ENCODE results near the gene SPEM3.

SPEM3 gene

GRCh38 chr17:7465597-7466275, 37.1 kb downstream of the SPEM3 start:
- TF ChIP-seq TCF4 (CRISPR knock-in tag; IDR thresholded peaks at IDR 0.05; ENCODE audit: borderline replicate concordance) (no peak), ESRRG (CRISPR knock-in tag; IDR thresholded peaks at IDR 0.05) (no peak), ZNF8 (CRISPR knock-in tag; IDR thresholded peaks at IDR 0.05) (no peak), BACH2 (CRISPR knock-in tag; IDR thresholded peaks at IDR 0.05; ENCODE audit: borderline replicate concordance) (no peak), ZNF565 (CRISPR knock-in tag; conservative IDR thresholded peaks at IDR 0.05; ENCODE audit: low read depth) (no peak), ARNTL (CRISPR knock-in tag; IDR thresholded peaks at IDR 0.05; ENCODE audit: borderline replicate concordance, low read depth) (no peak), CSRNP3 (CRISPR knock-in tag; IDR thresholded peaks at IDR 0.05) (no peak), ZFP3 (CRISPR knock-in tag; IDR thresholded peaks at IDR 0.05) (no peak), TSHZ2 (CRISPR knock-in tag; IDR thresholded peaks at IDR 0.05) (no peak)
- TF ChIP-seq, protein P1, sequence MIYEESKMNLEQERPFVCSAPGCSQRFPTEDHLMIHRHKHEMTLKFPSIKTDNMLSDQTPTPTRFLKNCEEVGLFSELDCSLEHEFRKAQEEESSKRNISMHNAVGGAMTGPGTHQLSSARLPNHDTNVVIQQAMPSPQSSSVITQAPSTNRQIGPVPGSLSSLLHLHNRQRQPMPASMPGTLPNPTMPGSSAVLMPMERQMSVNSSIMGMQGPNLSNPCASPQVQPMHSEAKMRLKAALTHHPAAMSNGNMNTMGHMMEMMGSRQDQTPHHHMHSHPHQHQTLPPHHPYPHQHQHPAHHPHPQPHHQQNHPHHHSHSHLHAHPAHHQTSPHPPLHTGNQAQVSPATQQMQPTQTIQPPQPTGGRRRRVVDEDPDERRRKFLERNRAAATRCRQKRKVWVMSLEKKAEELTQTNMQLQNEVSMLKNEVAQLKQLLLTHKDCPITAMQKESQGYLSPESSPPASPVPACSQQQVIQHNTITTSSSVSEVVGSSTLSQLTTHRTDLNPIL (CRISPR knock-in tag; IDR thresholded peaks at IDR 0.05; ENCODE audit: low read depth), result no peak
- no peak for ATAC-seq

GRCh38 chr17:7466318-7466638, 37.6 kb downstream of the SPEM3 start:
- TF ChIP-seq CSDC2 (CRISPR knock-in tag; IDR thresholded peaks at IDR 0.05) (no peak), RARB (CRISPR knock-in tag; IDR thresholded peaks at IDR 0.05) (no peak), PATZ1 (CRISPR knock-in tag; IDR thresholded peaks at IDR 0.05; ENCODE audit: borderline replicate concordance) (no peak), SNAI2 (CRISPR knock-in tag; IDR thresholded peaks at IDR 0.05) (no peak), ZNF8 (CRISPR knock-in tag; IDR thresholded peaks at IDR 0.05) (no peak), ZFP3 (CRISPR knock-in tag; IDR thresholded peaks at IDR 0.05) (no peak)
- ATAC-seq, result no peak

GRCh38 chr17:7466639-7467341, 38.1 kb downstream of the SPEM3 start:
- ATAC-seq, result peak; percentile 21
- no peak for TF ChIP-seq ZFP30 (CRISPR knock-in tag; IDR thresholded peaks at IDR 0.05)

- no peak for ATAC-seq
- TF ChIP-seq SNAI2 (CRISPR knock-in tag; IDR thresholded peaks at IDR 0.05) (no peak), PATZ1 (CRISPR knock-in tag; IDR thresholded peaks at IDR 0.05; ENCODE audit: borderline replicate concordance) (no peak), TOX (CRISPR knock-in tag; IDR thresholded peaks at IDR 0.05; ENCODE audit: borderline replicate concordance) (no peak), TSHZ2 (CRISPR knock-in tag; IDR thresholded peaks at IDR 0.05) (no peak), ZFP3 (CRISPR knock-in tag; IDR thresholded peaks at IDR 0.05) (no peak), CSRNP3 (CRISPR knock-in tag; IDR thresholded peaks at IDR 0.05) (no peak), ARNTL (CRISPR knock-in tag; IDR thresholded peaks at IDR 0.05; ENCODE audit: borderline replicate concordance, low read depth) (no peak)
- TF ChIP-seq, protein P1 (CRISPR knock-in tag; IDR thresholded peaks at IDR 0.05; ENCODE audit: low read depth), result no peak
These were observed 38.8 kb downstream of the SPEM3 start for GRCh38 chr17:7467498-7467897.
